MM.1S (cell line): ENCODE results near the gene POLN.

Experiments used
- DNase-seq: peaks from one replicate; pipeline ENCODE4 v3.0.0-alpha.2; 2015
- H2AFZ ChIP-seq: fragments of 300-600 bp; sonication (generic); 2 replicates; pipeline ENCODE4 v1.6.0; 2016; ENCODE audit warnings: antibody characterized with exemption, low read length
- H3F3A ChIP-seq: fragments of 300-600 bp; sonication (generic); 2 replicates; pipeline ENCODE4 v1.6.1; 2016; ENCODE audit warnings: mild to moderate bottlenecking, antibody characterized with exemption, low read length, moderate library complexity, mixed read lengths; ENCODE audit not compliant: insufficient read depth
- H3K27ac ChIP-seq: fragments of 300-600 bp; sonication (generic); 2 replicates; pipeline ENCODE4 v1.5.1; 2016; ENCODE audit warnings: mild to moderate bottlenecking, low read length
- H3K27me3 ChIP-seq: fragments of 300-600 bp; sonication (generic); replicated peaks from 2 replicates; pipeline ENCODE4 v1.6.0; 2016; ENCODE audit warnings: low read length; ENCODE audit not compliant: insufficient read depth
- H3K36me3 ChIP-seq: fragments of 300-600 bp; sonication (generic); replicated peaks from 2 replicates; pipeline ENCODE4 v1.6.1; 2016; ENCODE audit warnings: mild to moderate bottlenecking, low read length, mixed read lengths; ENCODE audit not compliant: insufficient read depth
- H3K4me1 ChIP-seq: fragments of 300-600 bp; sonication (generic); 2 replicates; pipeline ENCODE4 v1.6.1; 2016; ENCODE audit warnings: low read length, mixed read lengths
- H3K4me2 ChIP-seq: fragments of 300-600 bp; sonication (generic); 2 replicates; pipeline ENCODE4 v1.6.0; 2016; ENCODE audit warnings: low read depth, low read length
- H3K4me3 ChIP-seq: fragments of 300-600 bp; sonication (generic); 2 replicates; pipeline ENCODE4 v1.5.1; 2016; ENCODE audit warnings: low read length, mixed read lengths
- H3K79me2 ChIP-seq: fragments of 300-600 bp; sonication (generic); 2 replicates; pipeline ENCODE4 v1.6.1; 2016; ENCODE audit warnings: mixed run types, low read length, mixed read lengths
- H3K9ac ChIP-seq: fragments of 300-600 bp; sonication (generic); 2 replicates; pipeline ENCODE4 v1.6.1; 2016; ENCODE audit warnings: low read length, mixed read lengths
- H3K9me2 ChIP-seq: fragments of 300-600 bp; sonication (generic); replicated peaks from 2 replicates; pipeline ENCODE4 v1.6.1; 2016; ENCODE audit warnings: mild to moderate bottlenecking, low read length, mixed read lengths; ENCODE audit not compliant: insufficient read depth
- H3K9me3 ChIP-seq: fragments of 300-600 bp; sonication (generic); replicated peaks from 2 replicates; pipeline ENCODE4 v1.6.1; 2016; ENCODE audit warnings: mild to moderate bottlenecking, low read length, mixed read lengths; ENCODE audit not compliant: insufficient read depth
- H4K20me1 ChIP-seq: fragments of 300-600 bp; sonication (generic); 2 replicates; pipeline ENCODE4 v1.6.1; 2016; ENCODE audit warnings: mild to moderate bottlenecking, low read length, moderate library complexity, mixed read lengths; ENCODE audit not compliant: insufficient read depth
- EZH2 ChIP-seq: fragments of 300-600 bp; sonication (generic); optimal IDR thresholded peaks from 2 replicates; pipeline ENCODE3; 2017; ENCODE audit warnings: low read depth, mild to moderate bottlenecking, antibody characterized with exemption, low read length, mixed read lengths
- EZH2phosphoT487 ChIP-seq: fragments of 300-600 bp; sonication (generic); IDR thresholded peaks from 2 replicates; pipeline ENCODE4 v1.6.1; 2018; ENCODE audit warnings: antibody characterized with exemption, low read length
- TF ChIP-seq, protein P1 (sequence below): fragments of 300-600 bp; sonication (generic); IDR thresholded peaks from 2 replicates; pipeline ENCODE4 v1.5.1; 2016; ENCODE audit warnings: antibody characterized with exemption, low read length, mixed read lengths

POLN gene

DNA sequence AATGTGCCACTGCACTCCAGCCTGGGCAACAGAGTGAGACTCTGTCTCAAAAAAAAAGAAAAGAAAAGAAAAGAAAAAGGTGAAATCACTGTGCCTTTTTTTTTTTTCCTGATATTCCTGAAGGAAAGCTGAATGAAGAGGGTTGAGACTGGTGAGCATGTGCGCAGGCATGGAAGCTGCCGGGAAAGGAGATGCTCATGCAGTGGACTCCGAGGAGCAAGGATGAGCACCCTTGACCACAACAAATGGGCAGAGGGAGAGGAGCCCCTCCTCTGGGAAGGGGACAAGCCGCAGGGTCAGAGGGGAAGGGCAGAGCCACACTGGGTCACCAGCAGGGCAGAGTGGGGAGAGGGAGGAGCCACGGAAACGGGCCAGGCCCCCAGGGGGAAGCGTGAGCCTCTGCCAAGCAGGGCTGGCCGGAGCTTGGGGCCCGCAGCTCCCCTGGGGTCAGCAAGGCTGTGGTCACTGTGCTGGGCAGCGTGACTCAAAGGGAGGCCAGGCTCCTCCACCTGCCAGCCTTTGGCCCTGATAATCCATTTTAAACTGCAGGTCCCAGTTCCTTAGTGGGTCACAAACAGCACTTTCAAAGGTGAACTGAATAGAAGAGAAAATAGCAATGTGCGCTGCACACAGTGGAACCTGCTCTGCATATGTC lies 102.9 kb downstream of the POLN start:
- Histone ChIP-seq H3K4me1 (peaks cover 9% of the 10 kb centered on the region), H3F3A (no peaks in the 10 kb centered on the region), H3K4me3 (no peak overlapping the region), H3K9ac (no peak overlapping the region), H3K27ac (no peak overlapping the region), H3K9me2 (no peaks in the 10 kb centered on the region), H3K79me2 (no peaks in the 10 kb centered on the region), H2AFZ (no peak overlapping the region), H3K27me3 (no peaks in the 10 kb centered on the region), H4K20me1 (no peaks in the 10 kb centered on the region), H3K4me2 (no peak overlapping the region), H3K9me3 (no peaks in the 10 kb centered on the region), H3K36me3 (no peaks in the 10 kb centered on the region)
- no peak for DNase-seq
- TF ChIP-seq EZH2phosphoT487 (no peak), EZH2 (no peak)
- TF ChIP-seq, protein P1, sequence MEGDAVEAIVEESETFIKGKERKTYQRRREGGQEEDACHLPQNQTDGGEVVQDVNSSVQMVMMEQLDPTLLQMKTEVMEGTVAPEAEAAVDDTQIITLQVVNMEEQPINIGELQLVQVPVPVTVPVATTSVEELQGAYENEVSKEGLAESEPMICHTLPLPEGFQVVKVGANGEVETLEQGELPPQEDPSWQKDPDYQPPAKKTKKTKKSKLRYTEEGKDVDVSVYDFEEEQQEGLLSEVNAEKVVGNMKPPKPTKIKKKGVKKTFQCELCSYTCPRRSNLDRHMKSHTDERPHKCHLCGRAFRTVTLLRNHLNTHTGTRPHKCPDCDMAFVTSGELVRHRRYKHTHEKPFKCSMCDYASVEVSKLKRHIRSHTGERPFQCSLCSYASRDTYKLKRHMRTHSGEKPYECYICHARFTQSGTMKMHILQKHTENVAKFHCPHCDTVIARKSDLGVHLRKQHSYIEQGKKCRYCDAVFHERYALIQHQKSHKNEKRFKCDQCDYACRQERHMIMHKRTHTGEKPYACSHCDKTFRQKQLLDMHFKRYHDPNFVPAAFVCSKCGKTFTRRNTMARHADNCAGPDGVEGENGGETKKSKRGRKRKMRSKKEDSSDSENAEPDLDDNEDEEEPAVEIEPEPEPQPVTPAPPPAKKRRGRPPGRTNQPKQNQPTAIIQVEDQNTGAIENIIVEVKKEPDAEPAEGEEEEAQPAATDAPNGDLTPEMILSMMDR = no peak

DNA sequence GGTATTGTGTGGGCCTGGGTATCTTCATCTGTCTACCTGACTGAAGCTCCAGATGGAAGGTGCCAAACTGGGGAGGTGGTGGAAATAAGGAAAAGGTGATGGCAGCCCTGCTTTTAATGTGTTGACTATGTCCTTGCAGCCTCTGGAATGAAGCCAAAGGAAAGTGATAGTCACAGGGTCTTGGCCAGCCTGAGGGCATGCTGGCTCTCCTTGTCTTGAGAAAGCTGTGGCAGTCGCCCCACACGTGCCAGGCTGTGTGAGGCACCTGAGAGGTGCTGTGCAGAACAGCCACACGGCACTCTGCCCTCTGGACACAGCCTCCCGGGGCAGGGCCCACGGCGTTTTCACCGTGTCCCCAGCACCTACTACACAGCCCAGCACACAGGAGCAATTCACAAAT lies 105.2 kb downstream of the POLN start:
- no peak for TF ChIP-seq EZH2phosphoT487
- TF ChIP-seq, protein P1 = no peak
- TF ChIP-seq EZH2 = no peak
- Histone ChIP-seq H3K79me2 (no peaks in the 10 kb centered on the region), H3K9me3 (peaks cover 5% of the 10 kb centered on the region; the same call in 1 of the 2 replicates), H3K4me3 (no peak overlapping the region), H3K4me1 (peaks cover 9% of the 10 kb centered on the region), H3K27ac (no peak overlapping the region), H3K4me2 (no peak overlapping the region), H3K9me2 (no peaks in the 10 kb centered on the region), H3K36me3 (no peaks in the 10 kb centered on the region), H4K20me1 (no peaks in the 10 kb centered on the region), H2AFZ (no peak overlapping the region), H3K27me3 (no peaks in the 10 kb centered on the region), H3F3A (no peaks in the 10 kb centered on the region), H3K9ac (no peak overlapping the region)
- DNase-seq = no peak

DNA sequence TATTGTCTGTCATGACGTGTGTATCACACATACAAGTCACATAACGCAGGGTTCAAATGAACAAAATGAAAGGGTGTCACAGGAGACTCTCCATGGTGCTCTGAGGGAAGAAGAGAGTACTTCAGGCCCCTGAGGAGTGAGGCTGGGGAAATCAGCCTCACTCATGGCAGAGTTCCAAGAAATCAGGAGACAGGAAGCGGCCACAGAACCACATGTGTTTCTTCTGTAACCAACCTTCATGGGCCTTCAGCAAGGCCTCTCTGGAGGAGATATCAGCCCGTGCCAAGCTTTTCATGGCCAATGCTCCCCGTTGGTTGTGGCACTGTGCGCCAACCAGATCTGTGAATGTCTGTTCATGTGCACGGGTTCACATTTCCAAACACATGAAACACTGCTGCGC lies 106.8 kb downstream of the POLN start:
- no peak overlapping the region for H3K27ac ChIP-seq
- H3K4me2 ChIP-seq = no peak overlapping the region
- no peak for TF ChIP-seq EZH2phosphoT487
- TF ChIP-seq, protein P1 = no peak
- no peak for TF ChIP-seq EZH2
- no peaks in the 10 kb centered on the region for H3K9me2 ChIP-seq
- no peak for DNase-seq
- no peaks in the 10 kb centered on the region for H4K20me1 ChIP-seq
- H2AFZ ChIP-seq = no peak overlapping the region
- no peak overlapping the region for H3K9ac ChIP-seq
- H3K36me3 ChIP-seq = no peaks in the 10 kb centered on the region
- no peaks in the 10 kb centered on the region for H3K4me1 ChIP-seq
- H3K9me3 ChIP-seq = peaks cover 5% of the 10 kb centered on the region; the same call in 1 of the 2 replicates
- no peak overlapping the region for H3K4me3 ChIP-seq
- no peaks in the 10 kb centered on the region for H3F3A ChIP-seq
- H3K27me3 ChIP-seq = no peaks in the 10 kb centered on the region
- H3K79me2 ChIP-seq = no peaks in the 10 kb centered on the region
